ENCODE results near the gene RIT1.

Gene RIT1

DNA sequence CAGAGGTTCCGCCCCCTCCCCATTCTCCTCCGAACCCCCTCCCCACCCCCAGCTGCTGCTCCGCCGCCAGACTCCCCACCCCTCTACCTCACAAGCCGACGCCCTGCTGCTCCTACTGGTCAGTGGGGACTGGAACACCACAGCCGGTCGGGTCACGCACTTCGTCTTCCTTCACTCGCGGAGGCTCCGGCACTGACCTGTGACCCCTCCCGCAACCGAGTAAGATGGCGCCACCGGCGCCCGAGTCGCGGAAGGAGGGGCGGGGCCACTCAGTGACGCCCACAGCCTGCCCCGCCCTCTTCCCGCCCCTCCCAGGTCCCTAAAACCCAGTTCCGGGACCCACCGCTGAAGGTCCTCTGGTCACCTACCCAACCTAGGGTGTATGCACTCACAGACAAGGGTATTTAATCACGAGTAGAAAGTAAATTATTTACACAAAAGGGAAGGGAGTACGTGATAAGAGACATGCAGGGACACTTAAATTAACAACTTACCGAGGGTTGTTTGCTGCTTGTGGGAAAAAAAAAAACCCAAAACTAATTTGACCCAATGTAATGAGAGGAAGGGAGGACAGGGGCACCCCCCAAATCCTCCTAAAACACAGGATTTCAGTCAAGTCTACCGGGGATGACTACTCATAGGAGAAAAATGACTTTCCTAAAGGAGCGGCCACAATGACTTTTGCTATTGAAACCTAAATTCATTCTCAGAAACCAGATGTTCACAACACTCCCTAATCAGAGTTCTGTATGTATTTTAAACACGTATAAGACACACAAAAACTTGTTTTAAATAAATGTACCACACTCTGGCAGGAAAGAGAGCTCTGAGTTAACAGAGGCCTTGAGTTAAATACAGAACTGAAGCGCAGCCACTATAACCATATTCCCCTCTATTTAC, at the start of gene RIT1:
Gene RIT1 (minus strand): TSS at position 194 of the 900 bp plus-strand sequence. CDS start 588 bp downstream, outside the sequence.
- peak; percentile 80 for DNase-seq (ENCODE audit: low read depth)

DNA sequence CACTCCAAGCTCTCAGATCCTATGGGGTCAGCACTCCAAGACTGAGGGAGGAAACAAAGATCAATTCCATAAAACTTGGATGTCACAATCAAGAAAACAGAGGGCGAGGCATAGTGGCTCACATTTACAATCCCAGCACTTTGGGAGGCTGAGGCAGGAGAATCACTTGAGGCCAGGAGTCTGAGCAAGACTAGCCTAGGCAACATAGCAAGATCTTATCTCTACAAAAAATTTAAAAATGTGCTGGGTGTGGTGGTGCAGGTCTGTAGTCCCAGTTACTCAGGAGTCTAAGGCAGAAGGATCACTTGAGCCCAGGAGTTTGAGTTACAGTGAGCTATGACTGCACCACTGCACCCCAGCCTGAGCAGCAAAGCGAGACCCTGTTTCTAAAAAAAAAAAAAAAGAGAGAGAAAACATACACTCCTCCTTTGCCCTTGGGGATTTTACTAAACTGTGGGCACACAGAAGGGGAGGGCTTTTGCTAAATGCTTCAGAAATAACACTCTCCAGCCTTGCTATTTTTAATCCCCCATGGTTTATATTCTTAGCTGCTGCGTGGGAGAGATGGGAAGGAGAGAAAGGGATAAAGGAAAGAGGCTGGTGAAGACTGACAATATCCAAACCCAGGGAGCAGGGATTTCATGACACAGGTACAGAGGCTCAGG, 49.1 kb upstream of the RIT1 start:
- DNase-seq (ENCODE audit: low read depth): no peak

DNA sequence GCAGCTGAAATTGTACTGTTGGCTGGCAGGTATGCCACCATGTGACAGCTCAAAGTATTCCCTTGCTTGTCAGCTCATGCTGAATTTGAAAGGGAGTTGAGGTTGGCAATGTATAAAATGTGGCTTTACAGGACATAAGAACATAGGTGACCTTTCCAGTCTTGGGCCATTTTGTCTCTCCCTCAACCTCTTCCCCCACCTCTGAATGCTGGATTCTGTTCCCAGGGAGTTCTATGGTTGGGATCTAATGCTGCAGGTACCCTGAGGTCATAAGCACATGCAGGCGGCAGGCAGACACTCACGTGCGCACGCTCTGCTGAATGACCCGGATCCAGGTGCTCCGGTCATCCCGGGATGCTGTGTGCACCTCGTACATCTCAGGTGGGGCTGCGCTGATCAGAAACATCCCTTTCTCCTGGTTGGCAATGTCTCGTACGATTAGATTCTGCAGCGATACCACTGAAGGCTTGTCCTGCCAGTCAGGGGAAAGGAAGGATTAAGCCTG, 46.3 kb upstream of the RIT1 start:
- no peak for DNase-seq (ENCODE audit: low read depth)

DNA sequence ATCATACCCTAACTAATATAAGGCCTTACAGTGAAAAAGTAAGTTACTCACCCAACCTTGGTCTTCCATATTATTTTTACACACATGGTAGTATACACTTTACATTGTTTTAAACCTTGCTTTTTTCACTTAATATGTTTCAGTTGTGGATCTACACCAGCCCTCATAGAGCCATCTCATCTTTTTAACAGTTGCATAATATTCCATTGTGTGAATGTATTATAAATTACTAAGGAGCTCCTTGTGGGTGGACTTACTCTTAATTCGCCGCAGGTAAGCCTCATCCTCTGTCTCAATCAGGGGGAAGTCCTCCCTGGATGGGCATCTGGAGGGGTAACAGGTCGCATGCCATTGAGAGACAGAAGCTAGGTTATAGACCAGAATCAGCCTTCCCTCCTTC, 43.5 kb upstream of the RIT1 start:
- DNase-seq (ENCODE audit: low read depth): no peak

- DNase-seq (ENCODE audit: low read depth): no peak
Observed at GRCh38 chr1:155952505-155952890, 41.3 kb upstream of the RIT1 start.

- DNase-seq (ENCODE audit: low read depth): no peak
Observed at GRCh38 chr1:155951753-155952504, 40.8 kb upstream of the RIT1 start.

DNA sequence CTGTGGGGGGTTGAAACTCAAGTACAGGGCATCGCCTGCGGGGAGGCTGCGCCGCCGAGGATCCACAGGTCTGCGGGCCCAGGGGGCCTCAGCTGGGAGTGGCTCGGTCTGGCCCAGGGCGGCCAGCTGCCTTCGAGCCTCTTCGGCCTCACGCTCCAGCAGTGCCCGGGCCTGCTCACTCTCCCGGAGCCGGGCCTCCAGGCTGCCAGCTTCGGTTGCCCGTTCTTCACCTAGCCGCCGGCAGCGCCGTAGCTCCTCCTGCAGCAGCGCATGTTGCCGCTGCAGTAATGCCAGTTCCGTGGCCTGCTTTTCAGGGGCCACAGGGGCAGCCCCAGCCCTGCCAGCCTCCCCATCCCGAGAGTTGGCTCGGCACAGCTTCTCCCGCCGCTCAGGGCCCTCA, 39.7 kb upstream of the RIT1 start:
- no peak for DNase-seq (ENCODE audit: low read depth)

- DNase-seq (ENCODE audit: low read depth): no peak
Observed at GRCh38 chr1:155947741-155948140, 36.6 kb upstream of the RIT1 start.

- no peak for DNase-seq (ENCODE audit: low read depth)
Observed at GRCh38 chr1:155947292-155947691, 36.1 kb upstream of the RIT1 start.

GRCh38 chr1:155946633-155947219, 35.6 kb upstream of the RIT1 start:
- no peak for DNase-seq (ENCODE audit: low read depth)

- no peak for DNase-seq (ENCODE audit: low read depth)
Observed at GRCh38 chr1:155944444-155944799, 33.3 kb upstream of the RIT1 start.

DNA sequence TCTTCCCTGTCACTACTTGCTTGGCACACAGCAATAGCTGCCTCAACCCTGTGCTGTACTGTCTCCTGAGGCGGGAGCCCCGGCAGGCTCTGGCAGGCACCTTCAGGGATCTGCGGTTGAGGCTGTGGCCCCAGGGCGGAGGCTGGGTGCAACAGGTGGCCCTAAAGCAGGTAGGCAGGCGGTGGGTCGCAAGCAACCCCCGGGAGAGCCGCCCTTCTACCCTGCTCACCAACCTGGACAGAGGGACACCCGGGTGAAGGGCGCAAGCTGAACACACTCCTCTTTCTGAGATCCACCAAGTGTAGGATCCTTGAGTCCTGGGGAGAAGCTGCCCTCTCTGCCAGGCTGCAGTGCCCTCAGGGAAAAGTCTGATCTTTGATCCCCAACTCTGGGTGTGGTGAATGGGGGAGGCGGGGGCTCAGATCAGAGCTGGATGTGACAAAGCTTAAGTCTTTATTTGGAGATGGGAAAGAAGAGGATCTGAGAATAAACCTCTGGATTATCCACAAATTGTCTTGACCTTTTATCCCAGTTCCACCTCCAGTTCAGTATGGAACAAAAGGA, 31.5 kb upstream of the RIT1 start:
- DNase-seq (ENCODE audit: low read depth): no peak

DNA sequence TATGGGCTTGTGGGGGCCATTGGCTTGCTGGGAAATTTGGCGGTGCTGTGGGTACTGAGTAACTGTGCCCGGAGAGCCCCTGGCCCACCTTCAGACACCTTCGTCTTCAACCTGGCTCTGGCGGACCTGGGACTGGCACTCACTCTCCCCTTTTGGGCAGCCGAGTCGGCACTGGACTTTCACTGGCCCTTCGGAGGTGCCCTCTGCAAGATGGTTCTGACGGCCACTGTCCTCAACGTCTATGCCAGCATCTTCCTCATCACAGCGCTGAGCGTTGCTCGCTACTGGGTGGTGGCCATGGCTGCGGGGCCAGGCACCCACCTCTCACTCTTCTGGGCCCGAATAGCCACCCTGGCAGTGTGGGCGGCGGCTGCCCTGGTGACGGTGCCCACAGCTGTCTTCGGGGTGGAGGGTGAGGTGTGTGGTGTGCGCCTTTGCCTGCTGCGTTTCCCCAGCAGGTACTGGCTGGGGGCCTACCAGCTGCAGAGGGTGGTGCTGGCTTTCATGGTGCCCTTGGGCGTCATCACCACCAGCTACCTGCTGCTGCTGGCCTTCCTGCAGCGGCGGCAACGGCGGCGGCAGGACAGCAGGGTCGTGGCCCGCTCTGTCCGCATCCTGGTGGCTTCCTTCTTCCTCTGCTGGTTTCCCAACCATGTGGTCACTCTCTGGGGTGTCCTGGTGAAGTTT, 30.8 kb upstream of the RIT1 start:
- no peak for DNase-seq (ENCODE audit: low read depth)

- no peak for DNase-seq (ENCODE audit: low read depth)
Observed at GRCh38 chr1:155940993-155941844, 30.1 kb upstream of the RIT1 start, which contains the start of gene RXFP4. RXFP4 (plus strand) TSS chr1:155941638; CDS start chr1:155941710, 72 bp downstream.

DNA sequence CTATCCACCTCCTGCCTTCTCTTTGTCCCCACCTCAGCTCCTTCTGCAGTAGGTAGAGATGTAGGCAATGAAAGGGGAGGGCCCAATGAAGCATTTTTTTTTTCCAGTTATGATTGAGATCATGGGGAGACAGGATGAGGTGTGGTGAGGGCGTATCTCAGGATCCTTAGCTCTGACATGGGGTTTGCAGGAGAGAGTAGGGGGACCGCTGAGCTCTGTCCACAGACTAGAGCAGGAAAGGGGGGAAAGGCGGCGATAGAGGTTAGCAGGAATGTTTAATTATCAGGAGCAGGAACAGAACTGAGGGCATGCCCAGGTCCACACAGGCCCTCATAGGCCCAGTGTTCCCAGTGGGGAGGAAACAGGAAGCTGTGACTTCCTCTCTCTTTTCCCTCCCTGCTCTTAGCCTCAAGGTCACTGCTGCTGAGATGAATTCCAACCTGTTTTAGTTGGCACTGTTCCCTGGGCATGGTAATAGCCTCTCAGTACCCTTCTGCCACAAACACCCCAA, 29.4 kb upstream of the RIT1 start:
- DNase-seq (ENCODE audit: low read depth): no peak

DNA sequence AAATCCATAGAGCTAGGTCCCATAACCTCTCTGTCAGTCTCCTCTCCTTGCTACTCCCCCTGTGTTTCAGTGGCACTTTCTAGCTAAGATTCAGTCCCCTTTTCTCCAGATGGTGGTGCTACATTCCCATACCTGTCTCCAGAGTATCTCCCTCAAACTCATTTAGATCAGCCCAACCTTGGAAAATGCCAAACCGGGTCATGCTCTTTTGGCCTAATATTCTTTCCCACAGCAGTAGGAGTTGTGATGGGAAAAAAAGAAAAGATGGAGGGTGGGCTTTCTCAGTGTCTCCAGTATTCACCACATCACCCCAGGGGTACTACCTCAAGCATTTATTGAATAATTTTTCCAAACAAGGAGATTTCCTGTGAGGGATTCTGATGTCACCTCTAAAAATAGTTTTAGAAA, 27.1 kb upstream of the RIT1 start:
- no peak for DNase-seq (ENCODE audit: low read depth)

DNA sequence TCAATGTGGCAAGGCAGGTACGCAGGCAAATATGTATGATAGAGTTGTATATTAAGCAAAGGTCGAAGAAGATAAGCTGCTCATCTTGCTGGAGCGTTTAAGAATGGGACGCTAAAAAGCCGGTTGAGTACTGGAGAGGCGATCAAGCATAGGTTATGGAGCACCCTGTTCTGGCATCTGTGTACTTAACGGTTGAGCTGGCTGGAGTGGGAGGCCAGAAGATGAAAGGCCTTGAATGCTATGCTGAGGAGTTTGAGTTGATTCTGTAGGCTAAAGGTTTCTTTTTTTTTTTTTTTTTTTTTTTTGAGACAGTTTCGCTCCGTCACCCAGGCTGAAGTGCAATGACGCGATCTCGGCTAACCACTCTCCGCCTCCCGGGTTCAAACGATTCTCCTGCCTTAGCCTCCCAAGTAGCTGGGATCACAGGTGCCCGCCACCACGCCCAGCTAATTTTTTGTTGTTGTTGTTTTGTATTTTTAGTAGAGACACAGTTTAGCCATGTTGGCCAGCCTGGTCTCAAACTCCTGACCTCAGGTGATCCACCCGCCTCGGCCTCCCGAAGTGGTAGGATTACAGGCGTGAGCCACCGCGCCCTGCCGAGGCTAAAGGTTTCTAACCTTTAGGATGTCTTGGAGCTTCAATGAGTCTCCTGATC, 23.9 kb upstream of the RIT1 start:
- no peak for DNase-seq (ENCODE audit: low read depth)

DNA sequence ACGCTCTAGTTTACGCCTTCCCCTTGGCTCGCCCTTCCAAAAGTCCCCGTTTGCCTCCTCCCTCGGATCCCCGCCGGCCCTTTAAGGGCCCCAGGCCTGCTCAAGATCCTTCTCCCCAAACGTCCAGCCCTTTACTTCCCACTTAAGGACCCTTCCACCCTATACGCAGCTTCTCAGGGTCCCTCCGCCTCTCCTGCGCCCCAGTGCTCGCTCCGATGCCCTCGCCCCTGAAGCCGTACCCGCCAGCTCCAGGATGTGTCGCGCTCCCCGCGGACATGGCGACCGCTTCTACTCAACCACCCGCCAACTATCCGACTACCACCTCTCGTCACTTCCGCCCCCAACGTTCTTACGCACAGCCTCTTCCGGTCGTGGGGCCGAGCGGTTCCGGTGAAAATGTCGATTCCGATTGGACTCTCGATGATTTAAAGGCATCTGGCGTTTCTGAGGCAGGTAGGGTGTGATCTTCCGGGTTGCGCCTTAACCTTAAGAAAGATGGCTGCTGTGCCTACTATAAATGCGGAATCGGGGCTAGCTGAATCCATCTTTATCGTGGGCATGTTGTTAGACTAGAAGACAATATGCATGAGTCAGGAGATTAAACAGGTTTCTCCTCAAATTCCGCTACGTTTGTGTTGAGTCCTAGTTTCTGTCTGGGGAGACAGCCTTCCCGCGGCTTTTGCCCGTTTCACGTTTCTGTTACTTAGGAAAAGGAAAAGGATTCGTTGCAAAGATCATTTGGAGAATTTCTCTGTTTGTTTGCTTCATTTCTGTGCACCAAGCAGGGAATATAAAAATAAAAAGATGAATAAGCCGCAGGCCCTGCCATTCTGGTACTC, 23.2 kb upstream of the RIT1 start, which contains the start of gene KHDC4:
Gene KHDC4 (minus strand): TSS at position 317 of the 839 bp plus-strand sequence. CDS start 40 bp downstream, at position 277.
- DNase-seq (ENCODE audit: low read depth): peak; percentile 88

All from activated T-cell treated with anti-CD3 and anti-CD28 coated beads for 1 hour (primary cell).